ENCODE measurements around the gene PTGR1. TPM values are rescaled to one million over a fixed set of nuclear protein-coding genes. Genes with fewer than 3 reads are reported as not detected.

Gene PTGR1
- total and polyA plus RNA-seq, 2 of the 8 experiments (the other 6 are each of a cell fraction or from before 2014, with no cell fraction given) = 16.9 to 28.5 TPM

- Histone ChIP-seq H2AK5ac (ENCODE audit: low read depth, low read length) (no peak overlapping the region), H3K36me3 (ENCODE audit: control insufficient read depth in 2 of 4, insufficient read depth in 4 of 4, low read length in 3 of 4) (peaks cover 0 to 25% (median 5%) of the 10 kb centered on the region in 4 experiments; a peak in 5 of 8 replicates), H3K9ac (replicated peaks in 1 of 4; ENCODE audit: extremely low read depth in 1 of 4, low read depth in 3 of 4, low read length in 3 of 4) (no peak overlapping the region), H3K9me3 (ENCODE audit: insufficient read depth in 2 of 2, low read depth in 1 of 2, low read length in 1 of 2) (no peaks in the 10 kb centered on the region), H3K18ac (ENCODE audit: extremely low read depth, low read length) (no peak overlapping the region), H2BK120ac (replicated peaks; ENCODE audit: low read depth, low read length) (no peak overlapping the region), H3K27ac (ENCODE audit: low read depth, low read length) (no peak overlapping the region), H2BK20ac (ENCODE audit: low read length) (no peak overlapping the region), H3K23ac (ENCODE audit: insufficient read length) (no peak overlapping the region), H3K4me2 (ENCODE audit: insufficient read depth in 1 of 2, low read depth in 2 of 2, low read length in 2 of 2) (no peak overlapping the region), H2BK5ac (ENCODE audit: low read depth, low read length) (no peak overlapping the region), H3K23me2 (ENCODE audit: low read depth, low read length) (no peaks in the 10 kb centered on the region), H4K5ac (ENCODE audit: insufficient read length, low read depth, low read length) (no peak overlapping the region), H4K8ac (ENCODE audit: extremely low read depth, insufficient read depth, low read length) (no peak overlapping the region), H3K4me1 (replicated peaks in 1 of 4; ENCODE audit: control insufficient read depth in 3 of 4, insufficient read depth in 4 of 4, low read length in 3 of 4) (no peaks in the 10 kb centered on the region), H3K4me3 (ENCODE audit: extremely low read depth in 1 of 4, insufficient read depth in 2 of 4, low read depth in 3 of 4, low read length in 4 of 4) (no peak overlapping the region), H3K27me3 (replicated peaks in 1 of 4; ENCODE audit: control insufficient read depth in 3 of 4, extremely low read depth in 1 of 4, insufficient read depth in 3 of 4, low read length in 3 of 4) (no peaks in the 10 kb centered on the region), H3K79me1 (ENCODE audit: low read depth, low read length) (no peaks in the 10 kb centered on the region), H3K14ac (ENCODE audit: insufficient read length) (no peak overlapping the region), H2BK12ac (ENCODE audit: low read depth, low read length) (no peak overlapping the region), H4K91ac (replicated peaks; ENCODE audit: insufficient read length, low read length) (no peak overlapping the region), H2BK15ac (ENCODE audit: low read length) (no peak overlapping the region), H4K20me1 (replicated peaks in 1 of 2; ENCODE audit: control insufficient read depth in 1 of 2, insufficient read depth in 2 of 2, low read length in 2 of 2) (peaks cover 0 to 2% of the 10 kb centered on the region in 2 experiments), H3K79me2 (ENCODE audit: control insufficient read depth in 1 of 2, insufficient read depth in 2 of 2, low read length in 2 of 2) (no peaks in the 10 kb centered on the region; a peak in 1 of 4 replicates), H3K56ac (replicated peaks; ENCODE audit: insufficient read length, low read depth, low read length) (no peak overlapping the region), H3K4ac (replicated peaks; ENCODE audit: insufficient read length, low read depth, low read length) (no peak overlapping the region), H2AFZ (ENCODE audit: low read length) (no peak overlapping the region)
- FAIRE-seq (no peak), DNase-seq (ENCODE audit: low read depth in 1 of 2, low spot score in 2 of 2) (no peak)
- POLR2A ChIA-PET (ENCODE audit: partially characterized antibody) = interaction anchor here (1.0 to 1.4 kb wide), 2 partner anchors 14 to 15 kb away, joined by 3 to 7 read pairs; partner anchors contain the start of gene DNAJC25
- 94% methylated on average over 1 of the region's 1 CpG; no CpG with 5 or more reads in 1 of the 2 experiments for WGBS, 2 experiments (ENCODE audit: extremely low coverage in 1 of 2, insufficient coverage in 1 of 2, insufficient read length in 1 of 2, insufficient replicate concordance in 2 of 2, low coverage in 1 of 2, low lambda C conversion rate in 2 of 2, missing lambda C conversion rate in 1 of 2)
- TF ChIP-seq USF2 (IDR thresholded peaks at IDR 0.05; ENCODE audit: low read length) (no peak), CTBP2 (IDR thresholded peaks at IDR 0.05; ENCODE audit: borderline replicate concordance, insufficient read depth, insufficient read length, low read length) (no peak), EZH2 (IDR thresholded peaks at IDR 0.05; ENCODE audit: low read depth, low read length, severe bottlenecking) (no peak)
- CTCF ChIA-PET (ENCODE audit: partially characterized antibody) = interaction anchor here (0.6 to 0.8 kb wide), 2 partner anchors 9 to 113 kb away, joined by 3 to 6 read pairs; no protein-coding TSS in a partner anchor
These were observed 46.4 kb upstream of the PTGR1 start for GRCh38 chr9:111645806-111646205.

Data from H1 (cell line).